AG10803 (cell line): Measurements from ENCODE around the gene GPC2.

ENCODE experiments used
- DNase-seq: peaks from one replicate; pipeline ENCODE4 v3.0.0; 2010; ENCODE audit warnings: low read depth
- H3K4me3 ChIP-seq: 2 replicates; pipeline ENCODE4 v1.5.1; 2011; ENCODE audit warnings: mild to moderate bottlenecking, low read length, control low read depth
- TF ChIP-seq, protein P1 (sequence below): conservative IDR thresholded peaks from 2 replicates; pipeline ENCODE4 v1.5.1; 2011; ENCODE audit warnings: mild to moderate bottlenecking, low read length, control low read depth, inconsistent platforms

GPC2 gene

DNA sequence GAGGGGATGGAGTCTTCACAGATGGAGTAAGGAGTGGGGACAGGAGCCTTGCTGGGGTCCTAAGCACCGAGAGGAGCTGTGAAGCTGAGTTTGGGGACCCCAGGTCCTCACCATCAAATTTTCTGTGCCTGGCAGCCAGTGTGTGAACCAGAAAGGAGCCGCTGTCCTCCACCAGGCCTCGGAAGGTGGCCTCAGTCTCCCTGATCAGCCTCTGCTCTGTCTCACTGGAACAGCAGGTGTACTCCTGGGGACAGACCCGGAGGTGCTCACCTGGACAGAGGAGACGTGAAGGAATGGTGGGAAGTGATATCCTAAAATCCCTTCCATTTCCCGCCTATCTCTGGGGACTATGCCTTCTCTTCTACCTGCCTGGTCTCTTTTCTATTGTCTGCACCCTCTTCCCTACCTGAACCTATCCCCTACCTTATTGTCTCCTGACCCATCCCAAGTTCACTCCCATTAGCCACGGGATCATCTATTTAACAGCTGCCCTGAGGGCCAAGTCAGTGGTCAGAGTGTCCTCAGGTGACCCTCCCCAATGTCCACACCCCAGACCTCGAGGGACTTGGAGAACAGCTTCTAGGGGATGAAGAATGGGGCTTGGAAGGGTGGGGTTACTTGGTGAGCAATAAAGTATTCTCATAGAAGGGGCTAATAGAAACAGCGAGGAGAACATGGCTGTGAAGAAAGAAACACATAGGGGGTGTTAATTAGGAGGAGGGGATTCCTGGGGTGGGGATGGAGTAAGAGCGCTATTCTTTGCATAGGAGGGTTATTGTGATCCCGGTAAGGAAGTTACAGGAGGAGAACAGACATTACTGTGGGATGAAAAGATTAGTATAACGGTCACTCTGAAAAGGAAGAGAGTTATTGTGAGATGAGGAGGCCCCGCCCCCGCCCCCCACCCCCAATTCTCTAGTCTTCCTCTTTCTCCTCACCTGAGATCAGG lies 811 bp downstream of the GPC2 start:
- TF ChIP-seq, protein P1, sequence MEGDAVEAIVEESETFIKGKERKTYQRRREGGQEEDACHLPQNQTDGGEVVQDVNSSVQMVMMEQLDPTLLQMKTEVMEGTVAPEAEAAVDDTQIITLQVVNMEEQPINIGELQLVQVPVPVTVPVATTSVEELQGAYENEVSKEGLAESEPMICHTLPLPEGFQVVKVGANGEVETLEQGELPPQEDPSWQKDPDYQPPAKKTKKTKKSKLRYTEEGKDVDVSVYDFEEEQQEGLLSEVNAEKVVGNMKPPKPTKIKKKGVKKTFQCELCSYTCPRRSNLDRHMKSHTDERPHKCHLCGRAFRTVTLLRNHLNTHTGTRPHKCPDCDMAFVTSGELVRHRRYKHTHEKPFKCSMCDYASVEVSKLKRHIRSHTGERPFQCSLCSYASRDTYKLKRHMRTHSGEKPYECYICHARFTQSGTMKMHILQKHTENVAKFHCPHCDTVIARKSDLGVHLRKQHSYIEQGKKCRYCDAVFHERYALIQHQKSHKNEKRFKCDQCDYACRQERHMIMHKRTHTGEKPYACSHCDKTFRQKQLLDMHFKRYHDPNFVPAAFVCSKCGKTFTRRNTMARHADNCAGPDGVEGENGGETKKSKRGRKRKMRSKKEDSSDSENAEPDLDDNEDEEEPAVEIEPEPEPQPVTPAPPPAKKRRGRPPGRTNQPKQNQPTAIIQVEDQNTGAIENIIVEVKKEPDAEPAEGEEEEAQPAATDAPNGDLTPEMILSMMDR, result no peak
- DNase-seq, result no peak
- H3K4me3 ChIP-seq, result peak overlapping the region; percentile 79

DNA sequence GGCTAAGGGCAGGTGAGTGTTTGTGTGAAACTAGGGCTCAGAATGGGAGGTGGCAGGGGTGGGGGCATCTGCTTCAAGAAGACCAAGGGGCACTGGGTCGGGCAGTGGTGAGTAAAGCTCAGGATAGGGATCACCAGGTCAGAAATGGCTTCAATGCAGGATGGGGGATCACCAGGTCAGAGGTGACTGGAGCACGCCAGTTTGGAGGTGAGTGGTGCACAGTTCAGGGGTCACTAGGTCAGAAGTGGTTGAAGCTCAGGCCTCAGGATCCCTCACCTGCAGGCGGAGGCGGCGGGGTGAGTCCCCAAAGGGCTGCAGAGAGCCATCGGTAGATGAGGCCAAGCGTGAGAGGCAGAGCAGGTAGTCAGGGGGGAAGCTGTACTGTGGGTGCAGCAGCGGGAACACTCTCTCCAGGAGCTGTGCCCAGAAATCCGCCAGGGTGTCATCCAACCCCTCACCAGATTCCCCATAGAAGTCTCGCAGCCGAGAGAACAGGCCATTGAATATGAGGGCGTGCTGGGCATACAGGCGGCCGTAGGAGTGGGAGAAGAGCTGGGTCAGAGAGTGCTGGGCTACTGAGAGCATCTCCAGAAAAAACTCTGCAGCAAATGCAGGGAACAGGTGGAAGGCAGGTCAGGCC lies 1.8 kb downstream of the GPC2 start:
- TF ChIP-seq, protein P1, result no peak
- H3K4me3 ChIP-seq, result no peak overlapping the region
- DNase-seq, result no peak

DNA sequence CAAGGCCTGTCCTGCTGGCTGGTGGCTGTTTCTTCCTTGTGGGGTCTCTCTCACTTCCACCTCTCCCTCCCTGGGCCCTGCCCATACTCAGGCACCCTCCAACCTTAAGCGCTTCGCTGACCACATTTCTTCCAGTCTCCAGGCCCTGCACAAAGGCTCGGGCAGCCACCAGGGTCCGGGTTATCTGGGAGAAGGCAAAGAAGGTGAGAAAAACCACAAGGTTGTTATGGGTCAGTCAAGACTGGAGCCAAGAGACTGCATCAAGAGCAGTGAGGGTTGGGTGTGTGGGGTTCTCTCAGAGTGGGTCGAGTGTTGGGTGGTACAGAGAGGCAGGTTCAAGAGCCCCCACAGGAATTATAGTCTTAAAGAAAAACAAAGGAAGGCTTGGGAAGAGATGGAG lies 2.6 kb downstream of the GPC2 start:
- DNase-seq, result no peak
- TF ChIP-seq, protein P1, result no peak
- H3K4me3 ChIP-seq, result no peak overlapping the region

DNA sequence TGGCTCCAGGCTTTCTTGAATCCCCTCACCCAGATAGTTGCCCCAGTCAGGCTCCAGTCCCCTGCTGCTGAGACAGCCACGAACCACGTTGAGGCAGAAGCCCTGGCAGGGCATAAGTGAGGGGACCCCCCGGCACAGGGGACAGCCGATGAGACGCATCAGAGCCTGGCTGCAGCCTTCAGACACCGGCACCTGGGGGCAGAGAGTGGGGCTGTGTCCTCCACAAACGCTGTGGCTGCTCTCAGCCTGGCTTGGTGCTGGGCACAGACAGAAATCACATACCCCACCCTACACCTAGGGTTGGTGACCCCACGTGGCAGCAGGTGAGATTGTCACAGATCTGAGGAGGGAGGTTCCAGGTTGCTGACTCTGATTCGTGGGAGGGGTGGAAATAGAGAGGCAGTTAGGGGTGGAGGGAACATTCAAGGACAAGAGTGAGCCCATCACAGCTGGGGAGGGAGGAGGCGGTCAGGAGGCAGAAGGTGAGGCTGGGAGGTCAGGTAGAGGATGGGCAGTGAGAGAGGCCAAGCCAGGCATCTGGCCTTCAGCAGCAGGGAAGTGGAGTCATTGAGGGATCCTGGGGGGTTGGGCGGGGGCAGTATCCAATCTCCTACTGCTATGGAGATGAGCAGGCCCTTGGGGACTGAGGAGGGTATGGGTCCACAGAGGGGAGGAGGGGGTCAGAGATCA lies 3.2 kb downstream of the GPC2 start:
- TF ChIP-seq, protein P1, result no peak
- DNase-seq, result no peak
- no peak overlapping the region for H3K4me3 ChIP-seq

DNA sequence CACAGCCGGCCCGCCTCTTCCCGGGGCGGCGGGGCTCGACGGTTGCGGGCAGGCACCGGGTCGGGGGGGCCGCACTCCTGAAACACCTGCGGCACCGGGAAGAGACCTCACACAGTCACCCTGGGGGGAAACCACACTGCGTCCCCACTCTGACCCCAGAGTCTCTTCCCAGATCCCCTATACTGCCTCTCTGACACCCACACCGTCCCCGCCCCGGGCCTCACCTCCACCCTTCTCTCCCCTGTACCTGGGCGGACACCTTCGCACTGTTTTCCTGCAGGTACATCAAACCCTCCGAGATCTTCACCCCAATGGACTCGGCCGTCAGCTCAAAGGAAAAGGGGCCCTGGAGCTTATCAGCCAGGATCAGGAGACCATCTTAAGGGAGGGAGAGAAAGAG lies 5.3 kb downstream of the GPC2 start:
- TF ChIP-seq, protein P1, result no peak
- no peak overlapping the region for H3K4me3 ChIP-seq
- DNase-seq, result no peak

DNA sequence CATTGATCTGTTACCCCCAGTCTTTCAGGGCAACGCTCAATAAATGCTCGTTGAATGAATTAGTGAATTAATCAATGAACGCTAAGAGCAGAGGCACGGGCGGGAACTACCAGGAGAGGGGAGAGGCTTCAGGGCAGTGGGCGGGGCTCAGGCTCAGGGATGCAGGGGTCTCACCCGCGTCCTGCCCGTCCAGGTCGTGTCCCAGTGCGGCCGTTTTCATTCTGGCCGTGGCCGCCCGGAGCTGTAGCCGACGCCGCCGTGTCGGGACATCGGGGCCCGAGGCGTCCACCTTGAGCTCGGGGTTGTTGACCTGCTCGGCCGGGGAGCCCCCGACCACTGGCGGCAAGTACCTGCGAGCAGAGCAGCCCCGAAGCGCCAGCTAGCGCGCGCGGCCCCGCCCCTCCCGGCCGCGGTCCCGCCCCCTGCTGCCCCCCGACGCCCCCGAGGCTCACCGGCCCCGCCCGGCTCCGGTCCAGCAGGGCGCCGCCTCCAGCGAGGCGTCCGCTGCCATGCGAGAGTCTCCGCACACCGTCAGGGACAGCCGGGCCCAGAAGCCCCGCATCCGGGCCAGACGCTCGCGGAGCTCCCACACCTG lies 6.0 kb downstream of the GPC2 start:
- TF ChIP-seq, protein P1, result no peak
- peak overlapping the region; percentile 17 for H3K4me3 ChIP-seq
- no peak for DNase-seq
